ENCODE results near the gene CDK11B. TPM values are rescaled to one million over a fixed set of nuclear protein-coding genes. Genes with fewer than 3 reads are reported as not detected.

The CDK11B gene
- total and polyA plus RNA-seq, 2 of the 8 experiments (the other 6 are each of a cell fraction or from before 2014, with no cell fraction given) = 11.1 to 31.9 TPM

DNA sequence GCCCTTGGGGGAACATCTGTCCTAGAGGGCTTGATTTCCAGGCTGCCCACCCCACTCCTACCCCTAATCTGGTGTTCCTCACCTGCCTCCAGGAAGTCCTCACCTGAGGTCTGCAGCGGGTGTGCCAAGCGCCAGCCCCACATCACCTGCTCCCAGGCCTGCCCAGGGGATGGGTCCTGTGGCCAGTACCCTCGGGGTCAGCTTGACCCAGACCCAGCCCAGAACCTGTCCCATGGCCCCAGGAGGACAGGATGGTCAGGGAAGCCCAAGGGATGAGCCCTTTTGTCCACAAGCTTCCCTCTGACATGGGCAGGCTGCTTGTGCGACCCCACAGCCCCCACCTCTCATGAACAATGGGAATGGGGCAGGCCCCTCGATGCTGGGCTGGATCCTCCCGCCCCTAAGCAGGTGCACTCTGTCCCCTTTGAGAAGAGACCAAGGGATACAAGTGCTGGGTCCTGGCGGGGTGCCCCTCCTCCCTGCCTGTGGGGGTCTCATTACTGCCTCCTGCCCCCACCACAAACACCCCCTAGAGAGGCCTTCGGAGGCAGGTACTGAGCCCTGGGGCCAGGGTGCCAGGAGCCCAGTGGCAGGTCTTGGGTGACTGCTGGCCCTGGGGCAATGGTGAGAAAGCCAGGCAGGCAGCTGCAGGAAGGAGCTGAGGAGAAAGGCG lies 40.3 kb downstream of the CDK11B start:
- H3K4ac ChIP-seq (replicated peaks; ENCODE audit: insufficient read length, low read depth, low read length) = no peak overlapping the region
- no peak overlapping the region for H3K14ac ChIP-seq (ENCODE audit: insufficient read length)
- peaks cover 6 to 25% of the 10 kb centered on the region in 2 experiments for H4K20me1 ChIP-seq (replicated peaks in 1 of 2; ENCODE audit: control insufficient read depth in 1 of 2, insufficient read depth in 2 of 2, low read length in 2 of 2)
- H2BK12ac ChIP-seq (ENCODE audit: low read depth, low read length) = no peak overlapping the region
- ChIA-PET POLR2A (ENCODE audit: partially characterized antibody) (interaction anchor here (1.0 to 2.6 kb wide), 2 partner anchors 8 to 11 kb away, joined by 3 to 11 read pairs; no protein-coding TSS in a partner anchor), CTCF (ENCODE audit: partially characterized antibody) (interaction anchor here (0.8 to 3.3 kb wide), 10 partner anchors 11 to 250 kb away, joined by 3 to 21 read pairs (median 5); no protein-coding TSS in a partner anchor)
- no peak overlapping the region for H3K9ac ChIP-seq (replicated peaks in 1 of 4; ENCODE audit: extremely low read depth in 1 of 4, low read depth in 3 of 4, low read length in 3 of 4)
- no peaks in the 10 kb centered on the region for H3K36me3 ChIP-seq (ENCODE audit: control insufficient read depth in 2 of 4, insufficient read depth in 4 of 4, low read length in 3 of 4)
- H3K56ac ChIP-seq (replicated peaks; ENCODE audit: insufficient read length, low read depth, low read length) = no peak overlapping the region
- 86% methylated on average over 8 of the region's 9 CpGs; no CpG with 5 or more reads in 1 of the 2 experiments for WGBS, 2 experiments (ENCODE audit: extremely low coverage in 1 of 2, insufficient coverage in 1 of 2, insufficient read length in 1 of 2, insufficient replicate concordance in 2 of 2, low coverage in 1 of 2, low lambda C conversion rate in 2 of 2, missing lambda C conversion rate in 1 of 2)
- H3K27ac ChIP-seq (ENCODE audit: low read depth, low read length) = no peak overlapping the region
- H3K9me3 ChIP-seq (ENCODE audit: insufficient read depth in 2 of 2, low read depth in 1 of 2, low read length in 1 of 2) = no peaks in the 10 kb centered on the region
- no peak overlapping the region for H2AK5ac ChIP-seq (ENCODE audit: low read depth, low read length)
- H2AFZ ChIP-seq (ENCODE audit: low read length) = no peak overlapping the region
- no peak overlapping the region for H4K91ac ChIP-seq (replicated peaks; ENCODE audit: insufficient read length, low read length)
- H3K79me1 ChIP-seq (ENCODE audit: low read depth, low read length) = peaks cover 3% of the 10 kb centered on the region
- H3K4me3 ChIP-seq (ENCODE audit: extremely low read depth in 1 of 4, insufficient read depth in 2 of 4, low read depth in 3 of 4, low read length in 4 of 4) = no peak overlapping the region
- no peak overlapping the region for H2BK15ac ChIP-seq (ENCODE audit: low read length)
- no peak overlapping the region for H2BK5ac ChIP-seq (ENCODE audit: low read depth, low read length)
- H2BK20ac ChIP-seq (ENCODE audit: low read length) = no peak overlapping the region
- H3K27me3 ChIP-seq (replicated peaks in 1 of 4; ENCODE audit: control insufficient read depth in 3 of 4, extremely low read depth in 1 of 4, insufficient read depth in 3 of 4, low read length in 3 of 4) = no peaks in the 10 kb centered on the region; a peak in 1 of 7 replicates
- DNase-seq (ENCODE audit: low read depth in 1 of 2, low spot score in 2 of 2) = no peak
- H4K8ac ChIP-seq (ENCODE audit: extremely low read depth, insufficient read depth, low read length) = no peak overlapping the region
- FAIRE-seq = no peak
- peaks cover 6% of the 10 kb centered on the region; the same call in 1 of the 2 replicates for H3K23me2 ChIP-seq (ENCODE audit: low read depth, low read length)
- H3K18ac ChIP-seq (ENCODE audit: extremely low read depth, low read length) = no peak overlapping the region
- peaks cover 0 to 11% of the 10 kb centered on the region in 2 experiments; a peak in 2 of 4 replicates for H3K79me2 ChIP-seq (ENCODE audit: control insufficient read depth in 1 of 2, insufficient read depth in 2 of 2, low read length in 2 of 2)
- no peak overlapping the region for H3K23ac ChIP-seq (ENCODE audit: insufficient read length)
- peaks cover 0 to 13% (median 5%) of the 10 kb centered on the region in 4 experiments; a peak in 5 of 7 replicates for H3K4me1 ChIP-seq (replicated peaks in 1 of 4; ENCODE audit: control insufficient read depth in 3 of 4, insufficient read depth in 4 of 4, low read length in 3 of 4)
- H3K4me2 ChIP-seq (ENCODE audit: insufficient read depth in 1 of 2, low read depth in 2 of 2, low read length in 2 of 2) = no peak overlapping the region
- no peak overlapping the region for H2BK120ac ChIP-seq (replicated peaks; ENCODE audit: low read depth, low read length)
- no peak overlapping the region for H4K5ac ChIP-seq (ENCODE audit: insufficient read length, low read depth, low read length)
- TF ChIP-seq SIRT6 (IDR thresholded peaks at IDR 0.05; ENCODE audit: low read length) = no peak
- no peak for TF ChIP-seq NRF1 (IDR thresholded peaks at IDR 0.05; ENCODE audit: low read depth, low read length)
- no peak for TF ChIP-seq POLR2A (IDR thresholded peaks at IDR 0.05; ENCODE audit: control extremely low read depth in 1 of 2, low read depth in 2 of 2, low read length in 2 of 2)
- no peak for TF ChIP-seq E2F6 (IDR thresholded peaks at IDR 0.05)
- TF ChIP-seq KDM1A (IDR thresholded peaks at IDR 0.05; ENCODE audit: borderline replicate concordance, low read length) = no peak
- no peak for TF ChIP-seq TEAD4 (IDR thresholded peaks at IDR 0.05; ENCODE audit: low read depth, low read length)
- no peak for TF ChIP-seq FOSL1 (IDR thresholded peaks at IDR 0.05; ENCODE audit: insufficient read depth, low read depth, low read length)
- TF ChIP-seq EP300 (IDR thresholded peaks at IDR 0.05; ENCODE audit: borderline replicate concordance in 1 of 2, low read depth in 2 of 2, low read length in 2 of 2) = no peak
- TF ChIP-seq RNF2 (IDR thresholded peaks at IDR 0.05; ENCODE audit: borderline replicate concordance, low read depth, low read length, missing control alignments, poor library complexity, severe bottlenecking) = no peak
- TF ChIP-seq NANOG (IDR thresholded peaks at IDR 0.05; ENCODE audit: insufficient read depth, low read depth, low read length, poor library complexity, severe bottlenecking) = no peak
- TF ChIP-seq SRF (IDR thresholded peaks at IDR 0.05; ENCODE audit: low read depth, low read length) = no peak
- no peak for TF ChIP-seq SP1 (IDR thresholded peaks at IDR 0.05; ENCODE audit: low read depth, low read length)
